Pancreas (tissue), 10 donors: ENCODE measurements around the gene FTCDNL1. TPM values are rescaled to one million over a fixed set of nuclear protein-coding genes. Genes with fewer than 3 reads are reported as not detected.

Experiments
- ATAC-seq, 4 donors: fragments of 200-7000 bp; cut with Tn5 transposase; one replicate each; pipeline versions ENCODE4 v1.8.0 to v1.9.1; 2020; ENCODE audit warnings: mild to moderate bottlenecking in 4 of 4, moderate library complexity in 4 of 4
- DNase-seq, 6 donors: peaks; one replicate each; pipeline ENCODE4 v3.0.0-alpha.2; 2020
- FAIRE-seq: peaks from 2 replicates; lab custom pipeline; 2012; peaks lifted over from hg19 to GRCh38; lab: Jason Lieb, UNC
- H3K27ac ChIP-seq, 4 donors: fragments of 200-600 bp; sonication (generic); 1 replicate in 3 of 4; 2 replicates in 1 of 4; pipeline versions ENCODE4 v1.5.0 to v1.8.0; 2020
- H3K27me3 ChIP-seq, 4 donors: fragments of 200-600 bp; one replicate each; pipeline ENCODE4 v1.8.0; 2021
- H3K36me3 ChIP-seq, 3 donors: fragments of 200-600 bp; sonication (generic) in 1 of 3; one replicate each; pipeline versions ENCODE4 v1.5.0 to v1.8.0; 2020 to 2021
- H3K4me1 ChIP-seq, 3 donors: fragments of 200-600 bp; one replicate each; pipeline ENCODE4 v1.8.0; 2021
- H3K4me3 ChIP-seq, 4 donors: fragments of 200-600 bp; sonication (generic) in 2 of 4; one replicate each; pipeline versions ENCODE4 v1.5.0 to v1.8.0; 2020 to 2021
- H3K9me3 ChIP-seq, 4 donors: fragments of 200-600 bp; one replicate each; pipeline ENCODE4 v1.8.0; 2021
- WGBS, 2 donors: extraction: QIAGEN DNeasy Blood & Tissue Kit; methylation state at CpG; one replicate each; pipeline ENCODE4 v1.1.7; 2013; 5-methylcytosine and 5-hydroxymethylcytosine counted together
- intact Hi-C, 3 donors: fragments of 100-400 bp; cut with DNase I; formaldehyde crosslinking; loops; one replicate each; pipeline versions ENCODE4 v1.11.1 to v1.14.2; 2022
- polyA plus RNA-seq, 2 donors: library from polyadenylated mRNA; stranded (reverse); fragments of 200-250 nt; gene quantifications; one replicate each; pipeline ENCODE4 v1.2.3, GENCODE V29; 2013
- total RNA-seq, 6 donors: library from RNA; stranded (reverse); fragmentation: NEBNext Ultra II Directional in 4 of 6; extraction: Animal tissue kit (Norgen Biotek cat#: 25700) in 4 of 6; gene quantifications; one replicate each; pipeline versions ENCODE4 v1.2.1 to v1.2.4, GENCODE V29; 2021 to 2023
- TF ChIP-seq, protein P1 (sequence below), 4 donors: fragments of 200-600 bp; sonication (generic) in 3 of 4; IDR thresholded peaks; one replicate each; pipeline versions ENCODE4 v1.5.0 to v1.8.0; 2021; ENCODE audit warnings: antibody characterized with exemption in 4 of 4
- donor health status: healthy with polysubstance abuse.
- donor health status: DM: no; HTN: no; CAD: no; lungs with moderate emphysema.
- donor health status: DM: no; HTN: no; CAD: no.
- donor health status: control.
- donor health status: control.
- donor health status: Bipolar disorder and iron deficiency.
- donor health status: DM: yes; HTN: yes; CAD: no.
- donor health status: DM: no; HTN: no; CAD: no.
- donor health status: DM: no; HTN: no; CAD: no.
- donor health status: DM: yes; HTN: yes; CAD: no.

The FTCDNL1 gene
- total and polyA plus RNA-seq, 8 donors = 0.53 to 3.2 (median 1.4) TPM

DNA sequence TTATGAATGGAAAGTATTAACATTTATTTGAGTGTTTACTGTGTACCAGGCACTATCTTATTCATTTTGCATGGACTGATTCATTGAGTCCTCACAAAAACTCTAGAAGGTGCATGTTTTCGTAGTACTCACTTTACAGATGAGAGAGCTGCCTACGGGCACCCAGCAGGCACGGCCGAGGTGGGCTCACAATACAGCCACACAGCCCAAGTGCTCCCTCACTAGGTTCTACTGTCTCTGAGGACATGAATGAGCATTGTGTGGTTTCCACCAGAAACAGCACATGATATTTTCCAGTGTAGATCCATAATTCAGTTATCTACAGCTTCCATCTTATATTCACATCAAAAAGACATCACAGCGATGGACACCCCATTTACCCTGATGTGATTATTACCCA lies 101.4 kb downstream of the FTCDNL1 start:
- no peak overlapping the region for H3K4me3 ChIP-seq
- 88 to 95% methylated on average over 5 of the region's 5 CpGs for WGBS, 2 donors
- DNase-seq = no peak
- H3K4me1 ChIP-seq = no peaks in the 10 kb centered on the region
- TF ChIP-seq, protein P1, sequence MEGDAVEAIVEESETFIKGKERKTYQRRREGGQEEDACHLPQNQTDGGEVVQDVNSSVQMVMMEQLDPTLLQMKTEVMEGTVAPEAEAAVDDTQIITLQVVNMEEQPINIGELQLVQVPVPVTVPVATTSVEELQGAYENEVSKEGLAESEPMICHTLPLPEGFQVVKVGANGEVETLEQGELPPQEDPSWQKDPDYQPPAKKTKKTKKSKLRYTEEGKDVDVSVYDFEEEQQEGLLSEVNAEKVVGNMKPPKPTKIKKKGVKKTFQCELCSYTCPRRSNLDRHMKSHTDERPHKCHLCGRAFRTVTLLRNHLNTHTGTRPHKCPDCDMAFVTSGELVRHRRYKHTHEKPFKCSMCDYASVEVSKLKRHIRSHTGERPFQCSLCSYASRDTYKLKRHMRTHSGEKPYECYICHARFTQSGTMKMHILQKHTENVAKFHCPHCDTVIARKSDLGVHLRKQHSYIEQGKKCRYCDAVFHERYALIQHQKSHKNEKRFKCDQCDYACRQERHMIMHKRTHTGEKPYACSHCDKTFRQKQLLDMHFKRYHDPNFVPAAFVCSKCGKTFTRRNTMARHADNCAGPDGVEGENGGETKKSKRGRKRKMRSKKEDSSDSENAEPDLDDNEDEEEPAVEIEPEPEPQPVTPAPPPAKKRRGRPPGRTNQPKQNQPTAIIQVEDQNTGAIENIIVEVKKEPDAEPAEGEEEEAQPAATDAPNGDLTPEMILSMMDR (IDR thresholded peaks at IDR 0.05) = no peak
- no peak overlapping the region for H3K27ac ChIP-seq
- H3K9me3 ChIP-seq = no peaks in the 10 kb centered on the region
- no peak for FAIRE-seq
- ATAC-seq = no peak
- no peaks in the 10 kb centered on the region for H3K27me3 ChIP-seq
- intact Hi-C loops = no loop called here
- H3K36me3 ChIP-seq = no peaks in the 10 kb centered on the region

DNA sequence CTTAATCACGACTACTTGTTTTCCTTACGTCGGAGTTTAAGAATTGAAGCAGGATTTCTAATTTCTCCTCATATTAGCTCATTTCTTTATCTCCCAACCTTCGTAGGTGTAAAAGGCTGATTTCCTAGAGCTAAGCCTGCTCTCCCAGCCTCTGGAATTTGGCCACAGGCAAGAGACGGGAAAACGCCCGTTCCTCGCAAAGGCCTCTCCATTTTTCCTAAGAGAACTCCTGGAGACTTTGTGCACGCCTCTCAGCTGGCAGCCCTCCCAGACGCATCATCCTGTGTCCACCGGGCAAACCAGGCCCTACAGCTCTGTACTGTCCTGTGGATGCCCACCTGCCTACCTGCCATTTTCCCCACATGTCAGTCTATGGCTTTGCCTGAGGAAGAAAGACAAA lies 106.3 kb downstream of the FTCDNL1 start:
- H3K27me3 ChIP-seq = no peaks in the 10 kb centered on the region
- no peaks in the 10 kb centered on the region for H3K9me3 ChIP-seq
- DNase-seq (no peak), FAIRE-seq (no peak), ATAC-seq (no peak)
- H3K36me3 ChIP-seq = no peaks in the 10 kb centered on the region
- WGBS, 2 donors = 85 to 86% methylated on average over 11 of the region's 11 CpGs
- no peak overlapping the region for H3K4me3 ChIP-seq
- peaks cover 0 to 5% (median 0%) of the 10 kb centered on the region in 3 donors for H3K4me1 ChIP-seq
- H3K27ac ChIP-seq = no peak overlapping the region
- intact Hi-C loops = no loop called here
- TF ChIP-seq, protein P1 (IDR thresholded peaks at IDR 0.05) = no peak

DNA sequence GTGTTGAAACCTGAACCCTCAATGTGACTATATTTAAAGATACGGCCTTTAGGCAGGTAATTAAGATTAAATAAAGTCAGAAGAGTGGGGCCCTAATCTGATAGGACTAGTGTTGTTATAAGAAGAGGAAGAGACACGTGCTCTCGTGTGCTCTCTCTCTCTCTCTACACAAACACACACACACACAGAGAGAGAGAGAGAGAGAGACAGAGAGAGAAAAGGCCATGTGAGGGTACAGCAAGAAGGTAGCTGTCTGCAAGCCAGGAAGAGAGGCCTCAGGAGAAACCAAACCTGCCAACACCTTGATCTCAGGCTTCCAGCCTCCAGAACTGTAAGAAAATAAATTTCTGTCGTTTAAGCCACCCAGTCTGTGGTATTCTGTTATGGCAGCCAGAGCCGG lies 106.7 kb downstream of the FTCDNL1 start:
- ATAC-seq = no peak
- Histone ChIP-seq H3K9me3 (no peaks in the 10 kb centered on the region), H3K4me1 (peaks cover 0 to 8% (median 0%) of the 10 kb centered on the region in 3 donors), H3K4me3 (no peak overlapping the region), H3K36me3 (no peaks in the 10 kb centered on the region), H3K27me3 (no peaks in the 10 kb centered on the region), H3K27ac (no peak overlapping the region)
- DNase-seq = no peak
- TF ChIP-seq, protein P1 (IDR thresholded peaks at IDR 0.05) = no peak
- intact Hi-C loops = no loop called here
- 51 to 65% methylated on average over 5 of the region's 5 CpGs for WGBS, 2 donors
- FAIRE-seq = no peak

DNA sequence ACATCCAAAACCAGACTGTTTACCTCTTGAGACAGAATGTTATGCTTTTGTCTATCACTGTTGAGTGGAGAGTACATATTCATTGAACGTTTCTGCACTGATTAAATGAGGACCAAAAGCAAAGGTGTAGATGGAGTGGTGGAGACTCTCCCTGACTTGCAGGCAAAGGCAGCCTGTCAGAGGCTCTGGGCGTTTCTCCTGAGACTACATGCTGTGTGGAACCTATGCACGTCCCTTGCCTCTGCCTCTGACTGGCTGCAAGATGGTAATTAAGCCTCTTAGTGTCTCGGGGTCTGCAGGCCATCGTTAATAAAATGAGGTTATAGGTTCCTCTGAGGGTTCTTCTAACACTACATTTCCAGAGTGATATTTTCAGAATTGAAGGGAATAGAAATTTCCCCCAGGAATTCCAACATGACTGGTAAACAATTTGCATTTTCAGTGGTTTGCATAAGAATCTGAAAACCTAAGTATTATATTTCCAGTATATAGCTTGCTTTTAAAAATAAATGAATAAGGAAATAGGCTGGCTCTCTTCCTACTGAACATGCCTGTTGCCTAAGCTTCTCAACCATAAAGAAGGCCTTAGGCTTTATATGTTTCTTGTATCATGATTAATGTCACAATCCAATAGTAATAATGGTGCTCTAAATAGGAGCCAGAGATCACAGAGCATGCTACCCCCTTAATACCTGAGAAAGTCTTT lies 107.4 kb downstream of the FTCDNL1 start:
- no peak for ATAC-seq
- Histone ChIP-seq H3K4me3 (no peak overlapping the region), H3K27ac (no peak overlapping the region), H3K4me1 (peaks cover 0 to 13% (median 0%) of the 10 kb centered on the region in 3 donors), H3K27me3 (no peaks in the 10 kb centered on the region), H3K9me3 (no peaks in the 10 kb centered on the region), H3K36me3 (no peaks in the 10 kb centered on the region)
- no peak for FAIRE-seq
- no peak for DNase-seq
- intact Hi-C loops = no loop called here
- 40 to 51% methylated on average over 5 of the region's 5 CpGs for WGBS, 2 donors
- TF ChIP-seq, protein P1 (IDR thresholded peaks at IDR 0.05) = no peak

DNA sequence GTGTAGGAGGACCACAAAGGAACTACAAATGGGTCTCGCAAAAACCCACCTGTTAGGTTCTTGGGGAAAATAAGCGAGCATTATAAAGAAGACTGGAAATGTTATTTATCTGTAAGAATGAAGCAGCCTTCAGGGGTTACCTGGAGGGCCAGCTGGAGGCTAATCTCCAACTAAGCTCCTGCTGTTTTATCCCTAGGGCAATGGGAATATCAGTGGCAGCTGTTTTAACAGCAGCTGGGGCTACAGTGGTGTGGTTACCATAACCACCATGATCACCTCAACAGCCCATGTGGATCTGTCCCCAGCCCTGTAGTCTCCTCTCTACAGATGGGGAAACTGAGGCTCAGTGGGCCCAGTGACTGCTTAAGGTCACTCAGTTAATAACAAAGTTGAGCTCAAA lies 108.1 kb downstream of the FTCDNL1 start:
- Histone ChIP-seq H3K4me1 (peaks cover 0 to 17% (median 0%) of the 10 kb centered on the region in 3 donors), H3K4me3 (no peak overlapping the region), H3K27ac (no peak overlapping the region), H3K36me3 (no peaks in the 10 kb centered on the region), H3K9me3 (no peaks in the 10 kb centered on the region), H3K27me3 (peaks cover 0 to 3% (median 0%) of the 10 kb centered on the region in 4 donors)
- ATAC-seq (no peak), DNase-seq (no peak), FAIRE-seq (no peak)
- intact Hi-C loops = no loop called here
- TF ChIP-seq, protein P1 (IDR thresholded peaks at IDR 0.05) = no peak
- 64 to 83% methylated on average over 2 of the region's 2 CpGs for WGBS, 2 donors
